Frontal cortex (tissue), 4 donors: ENCODE measurements around the gene CDK2AP2. TPM values are rescaled to one million over a fixed set of nuclear protein-coding genes. Genes with fewer than 3 reads are reported as not detected.
"Not testable (repeated sequence)": the region's sequence is repeated elsewhere in the genome, so short reads cannot be mapped to it uniquely, and the experiment has no call there.

Experiments
- DNase-seq, 2 donors: peaks; one replicate each; pipeline ENCODE4 v3.0.0; 2012; ENCODE audit warnings: low spot score in 2 of 2
- FAIRE-seq: peaks from 2 replicates; lab custom pipeline; 2012; peaks lifted over from hg19 to GRCh38; lab: Jason Lieb, UNC
- total RNA-seq: library from RNA; depleted of rRNA; stranded (reverse); fragments of >200 nt; gene quantifications from one replicate; pipeline ENCODE4 v1.2.3, GENCODE V29; 2014
- donor health status: control.
- donor health status: control.
- donor health status: control.

Gene CDK2AP2
- total RNA-seq, 1 donor from 2014 or later = 4.9 TPM

GRCh38 chr11:67525275-67525976, 17.5 kb upstream of the CDK2AP2 start:
- no peak for FAIRE-seq

GRCh38 chr11:67524480-67524808, 16.5 kb upstream of the CDK2AP2 start:
- DNase-seq = no peak
- no peak for FAIRE-seq

More at GRCh38 chr11:67525275-67525976, 17.5 kb upstream of the CDK2AP2 start:
- no peak for DNase-seq

- FAIRE-seq = no peak
- DNase-seq = no peak
These were observed 15.9 kb upstream of the CDK2AP2 start for GRCh38 chr11:67523556-67524479.

- DNase-seq (no peak), FAIRE-seq (no peak)
These were observed 15.0 kb upstream of the CDK2AP2 start, which contains the start of gene CABP2 for GRCh38 chr11:67522844-67523555. CABP2 (minus strand) TSS chr11:67523446; CDS start chr11:67523326, 120 bp downstream.

GRCh38 chr11:67522338-67522737, 14.4 kb upstream of the CDK2AP2 start:
- no peak for DNase-seq

GRCh38 chr11:67521924-67522323, 14.0 kb upstream of the CDK2AP2 start:
- DNase-seq = no peak
- no peak for FAIRE-seq

More at GRCh38 chr11:67522338-67522737, 14.4 kb upstream of the CDK2AP2 start:
- FAIRE-seq = no peak

GRCh38 chr11:67520856-67521824, 13.2 kb upstream of the CDK2AP2 start:
- DNase-seq = no peak
- FAIRE-seq = no peak

GRCh38 chr11:67519726-67520125, 11.8 kb upstream of the CDK2AP2 start:
- DNase-seq = no peak
- no peak for FAIRE-seq

GRCh38 chr11:67517784-67518552, 10.0 kb upstream of the CDK2AP2 start:
- FAIRE-seq = no peak
- DNase-seq = no peak

- DNase-seq = no peak
- no peak for FAIRE-seq
These were observed 8.8 kb upstream of the CDK2AP2 start for GRCh38 chr11:67516806-67517205.

GRCh38 chr11:67514116-67514515, 6.2 kb upstream of the CDK2AP2 start:
- DNase-seq (no peak), FAIRE-seq (no peak)

GRCh38 chr11:67511558-67511957, 3.6 kb upstream of the CDK2AP2 start:
- DNase-seq, FAIRE-seq: not testable (repeated sequence)

GRCh38 chr11:67510023-67510345, 2.0 kb upstream of the CDK2AP2 start:
- FAIRE-seq (no peak), DNase-seq (no peak)

- DNase-seq (peak; percentile 92 to 99), FAIRE-seq (no peak)
These were observed 642 bp upstream of the CDK2AP2 start for GRCh38 chr11:67508486-67509121.

- DNase-seq (no peak), FAIRE-seq (no peak)
These were observed 609 bp downstream of the CDK2AP2 start for GRCh38 chr11:67507242-67507863.

GRCh38 chr11:67506426-67507051, 1.4 kb downstream of the CDK2AP2 start:
- FAIRE-seq (no peak), DNase-seq (no peak)
